Thoracic aorta (tissue), 2 donors: ENCODE data around the gene TRIM62. TPM values are rescaled to one million over a fixed set of nuclear protein-coding genes. Genes with fewer than 3 reads are reported as not detected.

Source experiments
- ATAC-seq: fragments of 150-250 bp; one replicate; pipeline ENCODE4 v1.8.0; 2017; ENCODE audit warnings: low read depth; ENCODE audit not compliant: insufficient number of reproducible peaks, low FRiP score
- DNase-seq: peaks from one replicate; pipeline ENCODE4 v3.0.0-alpha.2; 2020; ENCODE audit warnings: low spot score
- H3K27ac ChIP-seq, 2 donors: fragments of 200-600 bp; sonication (generic); 1 replicate in 1 of 2; 2 replicates in 1 of 2; pipeline ENCODE4 v1.5.1; 2016; ENCODE audit warnings: mild to moderate bottlenecking in 2 of 2, moderate library complexity in 2 of 2
- H3K27me3 ChIP-seq: fragments of 200-600 bp; sonication (generic); replicated peaks from 2 replicates; pipeline ENCODE4 v1.6.0; 2016; ENCODE audit warnings: mild to moderate bottlenecking; ENCODE audit not compliant: insufficient read depth
- H3K36me3 ChIP-seq: fragments of 200-600 bp; sonication (generic); one replicate; pipeline ENCODE4 v1.5.1; 2016
- H3K4me1 ChIP-seq, 2 donors: fragments of 200-600 bp; sonication (generic); 1 replicate in 1 of 2; 2 replicates in 1 of 2; pipeline versions ENCODE4 v1.5.1 to v1.6.0; 2016; ENCODE audit warnings: low read depth in 2 of 2, mild to moderate bottlenecking in 1 of 2; ENCODE audit not compliant: control insufficient read depth in 1 of 2
- H3K4me3 ChIP-seq: fragments of 200-600 bp; sonication (generic); 2 replicates; pipeline ENCODE4 v1.5.1; 2016; ENCODE audit warnings: mild to moderate bottlenecking
- H3K9me3 ChIP-seq: fragments of 200-600 bp; sonication (generic); 2 replicates; pipeline ENCODE4 v1.5.1; 2016
- CTCF ChIP-seq: fragments of 200-600 bp; sonication (generic); IDR thresholded peaks from one replicate; pipeline ENCODE4 v1.5.1; 2019; ENCODE audit warnings: antibody characterized with exemption
- total RNA-seq, 2 donors: library from RNA; depleted of rRNA; stranded (reverse); fragments of >200 nt; gene quantifications; one replicate each; pipeline versions ENCODE4 v1.1.0 to v1.2.3, GENCODE V29; 2016

Gene TRIM62
- total RNA-seq, 2 donors from 2014 or later = 13.0 to 14.0 TPM

GRCh38 chr1:33206340-33206739 is 24.5 kb upstream of the TRIM62 start:
- Histone ChIP-seq H3K4me3 (no peak overlapping the region), H3K27ac (no peak overlapping the region), H3K4me1 (no peaks in the 10 kb centered on the region), H3K9me3 (no peaks in the 10 kb centered on the region), H3K36me3 (no peaks in the 10 kb centered on the region), H3K27me3 (no peaks in the 10 kb centered on the region)
- DNase-seq = no peak
- ATAC-seq = no peak
- no peak for TF ChIP-seq CTCF

GRCh38 chr1:33195556-33195955 is 13.7 kb upstream of the TRIM62 start:
- Histone ChIP-seq H3K27me3 (no peaks in the 10 kb centered on the region), H3K4me3 (no peak overlapping the region), H3K27ac (no peak overlapping the region), H3K9me3 (no peaks in the 10 kb centered on the region), H3K4me1 (no peaks in the 10 kb centered on the region), H3K36me3 (no peaks in the 10 kb centered on the region)
- no peak for ATAC-seq
- DNase-seq = no peak
- no peak for TF ChIP-seq CTCF

GRCh38 chr1:33191731-33192275 is 10.0 kb upstream of the TRIM62 start:
- Histone ChIP-seq H3K4me3 (no peak overlapping the region), H3K4me1 (no peaks in the 10 kb centered on the region), H3K9me3 (no peaks in the 10 kb centered on the region), H3K36me3 (no peaks in the 10 kb centered on the region), H3K27me3 (no peaks in the 10 kb centered on the region), H3K27ac (no peak overlapping the region)
- ATAC-seq = no peak
- TF ChIP-seq CTCF = no peak
- DNase-seq = no peak

GRCh38 chr1:33190701-33191100 is 8.9 kb upstream of the TRIM62 start:
- no peaks in the 10 kb centered on the region for H3K9me3 ChIP-seq
- H3K27ac ChIP-seq = no peak overlapping the region
- H3K27me3 ChIP-seq = no peaks in the 10 kb centered on the region
- DNase-seq = no peak
- no peak overlapping the region for H3K4me3 ChIP-seq
- no peaks in the 10 kb centered on the region for H3K36me3 ChIP-seq
- no peak for ATAC-seq
- no peak for TF ChIP-seq CTCF
- no peaks in the 10 kb centered on the region for H3K4me1 ChIP-seq

GRCh38 chr1:33188572-33189275 is 6.9 kb upstream of the TRIM62 start:
- DNase-seq (no peak), ATAC-seq (no peak)
- Histone ChIP-seq H3K9me3 (no peaks in the 10 kb centered on the region), H3K27me3 (no peaks in the 10 kb centered on the region), H3K27ac (no peak overlapping the region), H3K4me3 (no peak overlapping the region), H3K4me1 (no peaks in the 10 kb centered on the region), H3K36me3 (no peaks in the 10 kb centered on the region)
- no peak for TF ChIP-seq CTCF
